ENCODE results near the gene XK.
A peak's percentile ranks its signal among the peaks of the same experiment; 100 is the strongest.

Gene XK

GRCh38 chrX:37684426-37684825 is 1.2 kb upstream of the XK start:
- no peak for DNase-seq

GRCh38 chrX:37684973-37685372 is 618 bp upstream of the XK start:
- no peak for DNase-seq

- no peak for DNase-seq
Measured at GRCh38 chrX:37686369-37686995, 891 bp downstream of the XK start.

GRCh38 chrX:37686996-37687395 is 1.4 kb downstream of the XK start:
- DNase-seq: no peak

GRCh38 chrX:37690119-37690518 is 4.5 kb downstream of the XK start:
- no peak for DNase-seq

- no peak for DNase-seq
Measured at GRCh38 chrX:37692918-37693317, 7.3 kb downstream of the XK start.

GRCh38 chrX:37697169-37697760 is 11.7 kb downstream of the XK start:
- DNase-seq: no peak

GRCh38 chrX:37701588-37701987 is 16.0 kb downstream of the XK start:
- DNase-seq: no peak

GRCh38 chrX:37711991-37712390 is 26.4 kb downstream of the XK start:
- DNase-seq: no peak

GRCh38 chrX:37712458-37712857 is 26.9 kb downstream of the XK start:
- no peak for DNase-seq

GRCh38 chrX:37714479-37714878 is 28.9 kb downstream of the XK start:
- no peak for DNase-seq

GRCh38 chrX:37716602-37717001 is 31.0 kb downstream of the XK start:
- DNase-seq: no peak

- DNase-seq: no peak
Measured at GRCh38 chrX:37717708-37718107, 32.1 kb downstream of the XK start.

GRCh38 chrX:37722595-37722994 is 37.0 kb downstream of the XK start:
- no peak for DNase-seq

- DNase-seq: no peak
Measured at GRCh38 chrX:37726346-37726745, 40.8 kb downstream of the XK start.

- DNase-seq: peak; percentile 49
Measured at GRCh38 chrX:37745354-37745753, 59.8 kb downstream of the XK start.

- no peak for DNase-seq
Measured at GRCh38 chrX:37745835-37746217, 60.2 kb downstream of the XK start.

GRCh38 chrX:37746218-37746941 is 60.8 kb downstream of the XK start:
- no peak for DNase-seq

GRCh38 chrX:37746951-37747350 is 61.4 kb downstream of the XK start:
- DNase-seq: no peak

- no peak for DNase-seq
Measured at GRCh38 chrX:37752281-37752680, 66.7 kb downstream of the XK start.

GRCh38 chrX:37752936-37753335 is 67.3 kb downstream of the XK start:
- DNase-seq: no peak

GRCh38 chrX:37753384-37753783 is 67.8 kb downstream of the XK start:
- DNase-seq: no peak

GRCh38 chrX:37754516-37754915 is 68.9 kb downstream of the XK start:
- DNase-seq: no peak

GRCh38 chrX:37755025-37755424 is 69.4 kb downstream of the XK start:
- no peak for DNase-seq

GRCh38 chrX:37757082-37757481 is 71.5 kb downstream of the XK start:
- DNase-seq: no peak
